ENCODE data around the gene NRG2.

The NRG2 gene

GRCh38 chr5:140020601-140021177 is 22.4 kb downstream of the NRG2 start:
- no peaks in the 10 kb centered on the region for H3K27me3 ChIP-seq (ENCODE audit: insufficient read depth, poor library complexity, severe bottlenecking)

DNA sequence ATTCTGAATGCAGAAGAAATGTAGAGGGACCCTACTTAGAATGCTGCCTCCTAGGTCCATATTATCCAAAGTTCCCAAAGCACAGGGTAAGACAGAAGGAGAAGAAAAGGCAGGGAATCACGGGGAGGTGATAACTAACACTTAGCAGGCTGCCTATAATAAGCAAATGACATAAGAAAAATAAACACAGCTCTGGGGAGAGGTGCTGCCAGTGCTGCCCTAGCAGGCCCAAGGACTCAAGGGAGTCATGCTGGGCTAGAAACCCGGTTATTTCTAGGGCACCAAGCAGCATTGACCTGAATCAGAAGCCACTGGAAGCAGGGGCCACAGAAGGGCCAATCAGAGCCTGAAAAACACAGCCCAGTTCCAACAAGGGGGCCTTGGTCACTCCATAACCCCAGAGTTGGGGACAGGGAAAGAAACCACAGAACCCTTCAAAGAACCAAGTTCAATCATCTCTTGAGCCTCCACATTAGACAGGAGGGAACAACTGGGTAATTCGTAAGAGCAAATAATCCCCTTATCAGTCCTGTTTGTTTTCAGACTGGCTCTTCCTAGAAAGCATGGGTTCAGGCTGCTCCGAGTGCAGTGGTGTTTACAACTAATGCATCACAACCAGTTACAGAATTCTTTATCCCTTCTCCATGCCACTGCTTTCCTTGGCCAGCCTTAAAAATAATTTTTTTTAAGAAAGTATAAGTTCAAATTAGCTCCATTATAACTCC is 24.0 kb downstream of the NRG2 start:
- no peaks in the 10 kb centered on the region for H3K27me3 ChIP-seq (ENCODE audit: insufficient read depth, poor library complexity, severe bottlenecking)
- no peak overlapping the region for H3K27ac ChIP-seq (replicated peaks)
- no peak for DNase-seq (ENCODE audit: low read depth in 1 of 2, low spot score in 1 of 2)
- TF ChIP-seq POLR2AphosphoS5 (IDR thresholded peaks at IDR 0.05; ENCODE audit: low read depth) (no peak), GABPA (IDR thresholded peaks at IDR 0.05; ENCODE audit: low read depth) (no peak), SPI1 (IDR thresholded peaks at IDR 0.05; ENCODE audit: borderline replicate concordance, low read depth) (no peak)
- TF ChIP-seq, protein P1, sequence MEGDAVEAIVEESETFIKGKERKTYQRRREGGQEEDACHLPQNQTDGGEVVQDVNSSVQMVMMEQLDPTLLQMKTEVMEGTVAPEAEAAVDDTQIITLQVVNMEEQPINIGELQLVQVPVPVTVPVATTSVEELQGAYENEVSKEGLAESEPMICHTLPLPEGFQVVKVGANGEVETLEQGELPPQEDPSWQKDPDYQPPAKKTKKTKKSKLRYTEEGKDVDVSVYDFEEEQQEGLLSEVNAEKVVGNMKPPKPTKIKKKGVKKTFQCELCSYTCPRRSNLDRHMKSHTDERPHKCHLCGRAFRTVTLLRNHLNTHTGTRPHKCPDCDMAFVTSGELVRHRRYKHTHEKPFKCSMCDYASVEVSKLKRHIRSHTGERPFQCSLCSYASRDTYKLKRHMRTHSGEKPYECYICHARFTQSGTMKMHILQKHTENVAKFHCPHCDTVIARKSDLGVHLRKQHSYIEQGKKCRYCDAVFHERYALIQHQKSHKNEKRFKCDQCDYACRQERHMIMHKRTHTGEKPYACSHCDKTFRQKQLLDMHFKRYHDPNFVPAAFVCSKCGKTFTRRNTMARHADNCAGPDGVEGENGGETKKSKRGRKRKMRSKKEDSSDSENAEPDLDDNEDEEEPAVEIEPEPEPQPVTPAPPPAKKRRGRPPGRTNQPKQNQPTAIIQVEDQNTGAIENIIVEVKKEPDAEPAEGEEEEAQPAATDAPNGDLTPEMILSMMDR (IDR thresholded peaks at IDR 0.05; ENCODE audit: insufficient read depth, low read length) = no peak
- TF ChIP-seq, protein P2, sequence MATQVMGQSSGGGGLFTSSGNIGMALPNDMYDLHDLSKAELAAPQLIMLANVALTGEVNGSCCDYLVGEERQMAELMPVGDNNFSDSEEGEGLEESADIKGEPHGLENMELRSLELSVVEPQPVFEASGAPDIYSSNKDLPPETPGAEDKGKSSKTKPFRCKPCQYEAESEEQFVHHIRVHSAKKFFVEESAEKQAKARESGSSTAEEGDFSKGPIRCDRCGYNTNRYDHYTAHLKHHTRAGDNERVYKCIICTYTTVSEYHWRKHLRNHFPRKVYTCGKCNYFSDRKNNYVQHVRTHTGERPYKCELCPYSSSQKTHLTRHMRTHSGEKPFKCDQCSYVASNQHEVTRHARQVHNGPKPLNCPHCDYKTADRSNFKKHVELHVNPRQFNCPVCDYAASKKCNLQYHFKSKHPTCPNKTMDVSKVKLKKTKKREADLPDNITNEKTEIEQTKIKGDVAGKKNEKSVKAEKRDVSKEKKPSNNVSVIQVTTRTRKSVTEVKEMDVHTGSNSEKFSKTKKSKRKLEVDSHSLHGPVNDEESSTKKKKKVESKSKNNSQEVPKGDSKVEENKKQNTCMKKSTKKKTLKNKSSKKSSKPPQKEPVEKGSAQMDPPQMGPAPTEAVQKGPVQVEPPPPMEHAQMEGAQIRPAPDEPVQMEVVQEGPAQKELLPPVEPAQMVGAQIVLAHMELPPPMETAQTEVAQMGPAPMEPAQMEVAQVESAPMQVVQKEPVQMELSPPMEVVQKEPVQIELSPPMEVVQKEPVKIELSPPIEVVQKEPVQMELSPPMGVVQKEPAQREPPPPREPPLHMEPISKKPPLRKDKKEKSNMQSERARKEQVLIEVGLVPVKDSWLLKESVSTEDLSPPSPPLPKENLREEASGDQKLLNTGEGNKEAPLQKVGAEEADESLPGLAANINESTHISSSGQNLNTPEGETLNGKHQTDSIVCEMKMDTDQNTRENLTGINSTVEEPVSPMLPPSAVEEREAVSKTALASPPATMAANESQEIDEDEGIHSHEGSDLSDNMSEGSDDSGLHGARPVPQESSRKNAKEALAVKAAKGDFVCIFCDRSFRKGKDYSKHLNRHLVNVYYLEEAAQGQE (IDR thresholded peaks at IDR 0.05; ENCODE audit: insufficient replicate concordance, low read depth) = no peak
- H3K4me3 ChIP-seq (replicated peaks; ENCODE audit: insufficient read depth, low read length) = no peak overlapping the region

More at GRCh38 chr5:140020601-140021177, 22.4 kb downstream of the NRG2 start:
- DNase-seq (ENCODE audit: low read depth in 1 of 2, low spot score in 1 of 2) = no peak
- Histone ChIP-seq H3K27ac (replicated peaks) (no peak overlapping the region), H3K4me3 (replicated peaks; ENCODE audit: insufficient read depth, low read length) (no peak overlapping the region)
- TF ChIP-seq SPI1 (IDR thresholded peaks at IDR 0.05; ENCODE audit: borderline replicate concordance, low read depth) = no peak
- TF ChIP-seq POLR2AphosphoS5 (IDR thresholded peaks at IDR 0.05; ENCODE audit: low read depth) = no peak
- TF ChIP-seq, protein P1 (IDR thresholded peaks at IDR 0.05; ENCODE audit: insufficient read depth, low read length) = no peak
- TF ChIP-seq, protein P2 (IDR thresholded peaks at IDR 0.05; ENCODE audit: insufficient replicate concordance, low read depth) = no peak
- no peak for TF ChIP-seq GABPA (IDR thresholded peaks at IDR 0.05; ENCODE audit: low read depth)

- H3K27ac ChIP-seq (replicated peaks) = no peak overlapping the region
- H3K4me3 ChIP-seq (replicated peaks; ENCODE audit: insufficient read depth, low read length) = no peak overlapping the region
- DNase-seq (ENCODE audit: low read depth in 1 of 2, low spot score in 1 of 2) = no peak
- H3K27me3 ChIP-seq (ENCODE audit: insufficient read depth, poor library complexity, severe bottlenecking) = no peaks in the 10 kb centered on the region
- TF ChIP-seq POLR2AphosphoS5 (IDR thresholded peaks at IDR 0.05; ENCODE audit: low read depth) (no peak), SPI1 (IDR thresholded peaks at IDR 0.05; ENCODE audit: borderline replicate concordance, low read depth) (no peak), GABPA (IDR thresholded peaks at IDR 0.05; ENCODE audit: low read depth) (no peak)
- TF ChIP-seq, protein P2 (IDR thresholded peaks at IDR 0.05; ENCODE audit: insufficient replicate concordance, low read depth) = no peak
- TF ChIP-seq, protein P1 (IDR thresholded peaks at IDR 0.05; ENCODE audit: insufficient read depth, low read length) = no peak
These were observed 24.6 kb downstream of the NRG2 start for GRCh38 chr5:140018517-140018916.

All from HL-60 (cell line).